ENCODE measurements around the gene ADD1. TPM values are rescaled to one million over a fixed set of nuclear protein-coding genes. Genes with fewer than 3 reads are reported as not detected.

Gene ADD1
- total RNA-seq, 2 donors from 2014 or later: 281 to 282 TPM

DNA sequence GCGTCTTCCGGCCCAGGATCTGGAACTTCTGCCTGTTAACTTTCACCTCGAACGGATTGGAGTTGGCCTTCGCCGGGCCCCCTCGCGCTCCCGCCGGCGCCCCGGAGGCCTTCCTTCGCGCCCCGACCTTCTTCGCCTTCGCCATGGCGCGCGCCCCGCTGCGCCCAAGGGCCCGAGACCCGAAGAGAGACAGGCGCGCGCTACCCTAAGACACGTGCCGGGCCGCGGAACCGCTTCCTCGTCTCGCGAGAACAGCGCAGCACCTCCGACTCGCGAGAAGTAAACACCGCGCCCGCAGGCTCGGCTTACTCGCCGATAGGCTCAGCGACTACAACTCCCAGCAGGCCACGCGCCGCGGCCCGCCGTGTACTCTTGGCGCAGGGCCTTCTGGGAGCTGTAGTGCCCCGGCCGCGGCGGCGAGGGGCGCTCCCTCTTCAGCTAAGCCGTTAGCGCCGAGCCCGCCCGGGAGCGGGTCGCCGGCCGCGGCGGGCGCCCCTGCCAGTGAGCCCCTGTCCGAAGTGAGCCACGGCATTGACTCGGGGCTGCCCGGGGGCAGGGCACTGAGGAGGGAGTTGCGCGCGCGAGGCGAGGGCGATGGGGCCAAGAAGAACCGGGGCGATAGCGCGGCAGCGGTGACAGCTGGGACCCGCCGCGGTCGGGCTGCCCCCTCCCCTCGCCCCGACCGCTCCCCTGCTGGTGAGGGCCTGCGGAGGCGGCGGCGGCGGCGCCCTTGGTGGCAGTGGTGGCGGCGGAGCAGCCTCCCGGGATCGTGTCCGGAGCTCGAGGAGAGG is 119.7 kb downstream of the ADD1 start, which contains the start of the genes GRK4 and NOP14:
Gene GRK4, plus strand, starts transcription at position 397 of the 791 bp plus-strand sequence. CDS start 500 bp downstream, outside the sequence.
Gene NOP14, minus strand, starts transcription at position 232 of the 791 bp plus-strand sequence. Its CDS starts 87 bp downstream, at position 145.
- Mint-ChIP-seq H3K27me3 (ENCODE audit: low read depth) (no peaks in the 10 kb centered on the region), H3K4me3 (peak within 1 kb of the TSS; percentile 86 to 93), H3K36me3 (ENCODE audit: insufficient read depth in 2 of 2) (peaks cover 2% of the 10 kb centered on the region in 2 donors), H3K9me3 (no peaks in the 10 kb centered on the region), H3K27ac (peak within 1 kb of the TSS; percentile 91), H3K4me1 (ENCODE audit: low read depth) (peaks cover 41% of the 10 kb centered on the region)
- DNase-seq (peak; percentile 96 to 99), ATAC-seq (replicated peaks in 1 of 2) (peak; percentile 84 to 86)

DNA sequence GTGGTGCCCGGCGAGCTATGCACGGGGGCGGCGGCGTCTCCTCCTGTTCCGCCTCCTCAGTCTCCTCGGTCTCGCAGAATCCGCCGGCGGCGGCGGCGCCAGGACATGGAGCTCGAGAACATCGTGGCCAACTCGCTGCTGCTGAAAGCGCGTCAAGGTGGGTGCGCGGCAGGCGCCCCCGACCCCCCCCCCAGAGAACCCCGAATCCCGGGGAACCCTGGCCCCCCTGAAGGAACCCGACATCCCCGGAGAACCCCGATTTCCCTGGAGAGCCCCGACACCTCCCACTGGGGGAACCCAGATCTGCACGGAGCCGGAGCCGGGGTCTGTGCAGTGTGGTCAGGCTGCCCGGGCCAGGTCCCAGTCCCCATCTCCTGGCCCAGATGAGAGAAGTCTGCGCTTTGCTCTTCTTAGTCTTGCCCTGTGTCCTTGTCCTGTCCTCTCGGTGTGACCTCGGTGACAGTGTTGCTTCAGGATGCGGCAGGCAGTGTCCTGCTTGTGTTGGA is 120.4 kb downstream of the ADD1 start:
- Mint-ChIP-seq H3K36me3 (ENCODE audit: insufficient read depth in 2 of 2) (peaks cover 2% of the 10 kb centered on the region in 2 donors), H3K4me3 (peak overlapping the region; percentile 86 to 93), H3K4me1 (ENCODE audit: low read depth) (peaks cover 35% of the 10 kb centered on the region), H3K9me3 (no peaks in the 10 kb centered on the region), H3K27me3 (ENCODE audit: low read depth) (no peaks in the 10 kb centered on the region), H3K27ac (no peak overlapping the region)
- ATAC-seq (replicated peaks in 1 of 2): peak in 1 of 2 donors; percentile 22
- no peak for DNase-seq

DNA sequence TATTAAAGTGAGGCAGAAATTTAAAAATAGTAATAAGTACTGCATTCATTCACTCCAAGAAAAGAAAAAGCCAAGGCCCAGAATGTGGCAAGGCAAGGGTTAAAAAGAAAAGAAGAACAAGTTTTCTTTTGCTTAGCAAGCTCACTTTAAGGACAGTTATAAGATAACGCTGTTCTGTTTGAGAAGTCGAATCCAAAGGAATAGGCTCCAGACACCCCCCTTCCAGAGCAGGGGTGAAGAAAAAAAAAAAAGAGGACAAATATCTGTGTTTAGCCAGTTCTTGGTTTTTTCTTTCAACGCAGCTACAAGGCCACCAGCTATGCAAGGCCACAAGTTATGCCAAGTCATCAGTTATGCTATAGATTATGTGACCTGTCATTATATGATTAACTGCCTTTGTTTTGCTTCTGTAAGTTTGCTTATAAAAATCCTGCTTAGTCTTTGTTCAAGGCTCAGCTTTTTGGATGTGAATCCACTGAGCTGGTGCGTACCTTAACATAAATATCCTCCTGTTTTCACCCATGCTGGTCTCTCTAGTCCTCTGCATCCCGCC is 121.1 kb downstream of the ADD1 start:
- H3K27ac Mint-ChIP-seq: no peak overlapping the region
- no peak for DNase-seq

DNA sequence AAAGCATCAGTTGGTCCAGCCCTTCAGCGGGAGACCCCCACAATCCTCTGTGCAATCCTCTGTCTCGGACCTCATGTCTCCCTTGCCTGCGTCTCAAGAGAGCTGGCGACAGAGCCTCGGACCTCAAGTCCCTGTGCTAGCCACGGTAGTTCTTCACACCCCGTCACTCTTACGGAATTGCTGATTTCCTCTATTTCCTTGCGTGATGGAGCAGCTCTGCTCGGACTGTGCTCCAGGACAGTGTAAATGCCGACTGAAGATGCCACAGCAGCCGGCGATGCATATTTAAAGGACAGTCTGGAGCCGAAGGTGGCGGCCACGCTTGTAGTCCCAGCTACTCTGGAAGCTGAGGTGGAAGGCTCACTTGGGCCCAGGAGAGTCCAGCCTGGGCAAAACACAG is 121.6 kb downstream of the ADD1 start:
- no peak for ATAC-seq (replicated peaks in 1 of 2)
- H3K27ac Mint-ChIP-seq: no peak overlapping the region
- peak overlapping the region; percentile 60 to 93 for H3K4me3 Mint-ChIP-seq
- H3K36me3 Mint-ChIP-seq (ENCODE audit: insufficient read depth in 2 of 2): peaks cover 1 to 2% of the 10 kb centered on the region in 2 donors
- H3K27me3 Mint-ChIP-seq (ENCODE audit: low read depth): no peaks in the 10 kb centered on the region
- no peak for DNase-seq
- no peaks in the 10 kb centered on the region for H3K9me3 Mint-ChIP-seq
- peaks cover 22% of the 10 kb centered on the region for H3K4me1 Mint-ChIP-seq (ENCODE audit: low read depth)

More for the DNA sequence above, 121.1 kb downstream of the ADD1 start:
- Mint-ChIP-seq H3K36me3 (ENCODE audit: insufficient read depth in 2 of 2) (peaks cover 1 to 2% of the 10 kb centered on the region in 2 donors), H3K27me3 (ENCODE audit: low read depth) (no peaks in the 10 kb centered on the region), H3K4me3 (peak overlapping the region; percentile 86 to 93), H3K4me1 (ENCODE audit: low read depth) (peaks cover 27% of the 10 kb centered on the region), H3K9me3 (no peaks in the 10 kb centered on the region)
- ATAC-seq (replicated peaks in 1 of 2): no peak

GRCh38 chr4:2968381-2968780 is 124.7 kb downstream of the ADD1 start:
- Mint-ChIP-seq H3K36me3 (ENCODE audit: insufficient read depth in 2 of 2) (no peaks in the 10 kb centered on the region), H3K27me3 (ENCODE audit: low read depth) (no peaks in the 10 kb centered on the region), H3K27ac (no peak overlapping the region), H3K4me1 (ENCODE audit: low read depth) (peaks cover 6% of the 10 kb centered on the region), H3K4me3 (no peak overlapping the region), H3K9me3 (no peaks in the 10 kb centered on the region)
- DNase-seq (no peak), ATAC-seq (replicated peaks in 1 of 2) (no peak)

- no peaks in the 10 kb centered on the region for H3K4me1 Mint-ChIP-seq (ENCODE audit: low read depth)
- H3K4me3 Mint-ChIP-seq: no peak overlapping the region
- no peak for DNase-seq
- no peaks in the 10 kb centered on the region for H3K27me3 Mint-ChIP-seq (ENCODE audit: low read depth)
- no peak overlapping the region for H3K27ac Mint-ChIP-seq
- H3K36me3 Mint-ChIP-seq (ENCODE audit: insufficient read depth in 2 of 2): no peaks in the 10 kb centered on the region
- no peak for ATAC-seq (replicated peaks in 1 of 2)
- H3K9me3 Mint-ChIP-seq: no peaks in the 10 kb centered on the region
Measured at GRCh38 chr4:2971275-2971674, 127.6 kb downstream of the ADD1 start.

GRCh38 chr4:2977211-2978088 is 133.8 kb downstream of the ADD1 start:
- Mint-ChIP-seq H3K4me3 (no peak overlapping the region), H3K27me3 (ENCODE audit: low read depth) (peaks cover 4% of the 10 kb centered on the region), H3K4me1 (ENCODE audit: low read depth) (no peaks in the 10 kb centered on the region), H3K9me3 (peaks cover 1 to 3% of the 10 kb centered on the region in 2 donors), H3K27ac (no peak overlapping the region), H3K36me3 (ENCODE audit: insufficient read depth in 2 of 2) (peaks cover 0 to 4% of the 10 kb centered on the region in 2 donors)
- DNase-seq (no peak), ATAC-seq (replicated peaks in 1 of 2) (no peak)

Other genes with a start within 250 kb of the ADD1 start
- gene TNIP2, start 87.5 kb upstream of the ADD1 start, total RNA-seq: 10 to 100 TPM; 72.3 to 85.8 TPM
- 10 to 100 TPM; 60.7 to 65.6 TPM for gene SH3BP2, start 50.8 kb upstream of the ADD1 start, total RNA-seq
- 10 to 100 TPM; 72.0 to 75.8 TPM for gene NOP14, start 119.6 kb downstream of the ADD1 start, total RNA-seq
- 1 to 10 TPM; 3.8 to 5.5 TPM for gene GRK4, start 119.7 kb downstream of the ADD1 start, total RNA-seq
- gene HTT-AS, start 230.7 kb downstream of the ADD1 start, total RNA-seq: not detected
- gene HTT, start 230.8 kb downstream of the ADD1 start, total RNA-seq: 10 to 100 TPM; 88.0 to 97.9 TPM

Measured in activated T-cell treated with anti-CD3 and anti-CD28 coated beads, Interleukin-2, amount 50 U/mL, for 72 hours (primary cell).